GM20000 (cell line): ENCODE measurements around the gene TNIP1.

Experiments
- DNase-seq: peaks from one replicate; pipeline ENCODE4 v3.0.0; 2012; ENCODE audit warnings: low spot score
- CTCF ChIP-seq: IDR thresholded peaks from 2 replicates; pipeline ENCODE4 v1.5.1; 2012; ENCODE audit warnings: mild to moderate bottlenecking, control low read depth; ENCODE audit errors: extremely low read depth, missing control alignments

TNIP1 gene

GRCh38 chr5:151080613-151081430 is at the start of gene TNIP1:
TNIP1 (minus strand) TSS chr5:151081034; CDS start chr5:151065095, 15,939 bp downstream.
- no peak for TF ChIP-seq CTCF
- DNase-seq = peak; percentile 98

DNA sequence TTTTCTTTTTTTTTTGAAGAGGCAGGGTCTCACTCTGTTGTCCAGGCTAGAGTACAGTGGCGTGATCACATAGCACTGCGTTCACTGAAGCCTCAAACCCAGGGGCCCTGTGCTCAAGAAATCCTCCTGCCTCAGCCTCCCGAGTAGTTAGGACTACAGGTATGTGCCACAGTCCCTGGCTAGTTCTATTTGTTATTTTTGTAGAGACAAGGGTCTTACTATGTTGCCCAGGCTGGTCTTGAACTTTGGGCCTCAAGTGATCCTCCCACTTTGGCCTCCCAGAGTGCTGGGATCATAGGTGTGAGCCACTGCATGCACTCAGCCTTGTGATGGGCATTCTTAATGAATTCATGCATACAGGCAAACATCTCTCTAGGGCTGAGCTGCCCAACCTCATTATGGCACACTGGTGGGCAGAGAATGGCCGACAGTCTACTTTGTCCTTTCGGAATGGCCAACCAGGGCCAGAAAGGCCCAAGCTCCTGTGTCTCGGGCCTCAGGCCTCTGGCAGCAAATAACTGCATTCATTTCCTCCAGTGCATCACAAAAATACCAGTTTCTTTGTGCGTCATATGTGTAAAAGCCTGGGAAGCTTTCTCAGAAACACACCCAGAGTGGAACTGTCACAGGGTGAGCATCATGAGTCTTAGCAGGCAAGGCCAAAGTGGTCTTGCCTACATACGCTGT is 49.5 kb upstream of the TNIP1 start:
- no peak for TF ChIP-seq CTCF
- no peak for DNase-seq

DNA sequence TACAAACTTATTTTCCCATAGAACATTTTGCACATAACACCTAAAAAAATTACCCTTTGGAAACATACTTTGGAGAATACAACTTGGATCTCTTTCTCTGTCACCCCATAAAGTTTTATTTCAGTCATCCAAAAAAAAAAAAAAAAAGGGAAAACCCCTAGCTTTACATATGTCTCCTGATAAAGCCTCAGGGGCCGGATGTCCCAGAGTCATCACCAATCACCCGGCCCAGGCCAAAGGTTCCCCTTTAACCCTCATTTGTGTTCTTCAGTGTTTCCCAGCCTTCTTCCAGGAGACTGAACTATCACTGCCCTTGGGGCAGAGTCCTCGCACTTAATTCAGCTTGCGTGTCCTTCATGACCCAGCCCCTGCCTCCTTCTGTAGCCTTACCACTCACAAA is 48.0 kb upstream of the TNIP1 start:
- TF ChIP-seq CTCF = no peak
- DNase-seq = peak; percentile 57

DNA sequence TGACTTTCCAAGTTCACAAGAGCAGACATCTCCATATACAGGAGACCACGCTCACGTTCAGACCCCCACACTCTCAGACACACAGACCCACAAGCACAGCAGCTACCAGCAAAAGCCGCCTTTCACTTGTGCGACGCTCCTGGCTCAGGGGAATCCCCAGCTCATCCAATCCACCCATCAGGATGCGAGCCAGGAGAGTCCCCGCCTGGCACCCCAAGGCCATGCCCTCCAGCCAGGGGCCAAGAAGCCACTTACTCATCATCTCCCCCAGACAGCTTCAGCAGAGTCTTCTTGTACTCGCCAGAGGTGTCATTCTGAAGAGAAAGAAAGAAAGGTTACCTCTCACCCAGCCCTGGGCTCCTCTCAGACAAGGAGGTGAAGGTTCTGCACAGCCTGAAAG is 47.1 kb upstream of the TNIP1 start:
- DNase-seq = no peak
- no peak for TF ChIP-seq CTCF

GRCh38 chr5:151126199-151126645 is 45.4 kb upstream of the TNIP1 start:
- peak; percentile 63 for DNase-seq
- TF ChIP-seq CTCF = peak; percentile 89

- no peak for TF ChIP-seq CTCF
- DNase-seq = peak; percentile 41
Observed at GRCh38 chr5:151125421-151125820, 44.6 kb upstream of the TNIP1 start.
